Measurements from ENCODE around the gene SLIT3. TPM values are rescaled to one million over a fixed set of nuclear protein-coding genes. Genes with fewer than 3 reads are reported as not detected.

The SLIT3 gene
- total and polyA plus RNA-seq, 2 donors from 2014 or later, result 14.5 to 54.1 TPM

- FAIRE-seq (no peak), DNase-seq (no peak)
- no peak overlapping the region for H3K27ac ChIP-seq (ENCODE audit: low read depth in 2 of 2, low read length in 2 of 2)
- intact Hi-C loops (cut with DNase I), result no loop called here
- H3K36me3 ChIP-seq (ENCODE audit: control insufficient read depth in 2 of 3, insufficient read depth in 3 of 3, low read length in 3 of 3), result no peaks in the 10 kb centered on the region
- no peak overlapping the region for H3K4me3 ChIP-seq (ENCODE audit: low read length in 3 of 3)
- H3K9ac ChIP-seq (ENCODE audit: low read length in 3 of 3), result no peak overlapping the region
- TF ChIP-seq CTCF (IDR thresholded peaks at IDR 0.05; ENCODE audit: borderline replicate concordance, extremely low read depth, insufficient read depth), result no peak
- no peaks in the 10 kb centered on the region for H3K27me3 ChIP-seq (ENCODE audit: control insufficient read depth, insufficient read depth, low read length)
- H3K4me1 ChIP-seq (ENCODE audit: control insufficient read depth in 2 of 3, insufficient read depth in 2 of 3, low read depth in 1 of 3, low read length in 3 of 3), result no peaks in the 10 kb centered on the region
- no peaks in the 10 kb centered on the region for H3K9me3 ChIP-seq (ENCODE audit: control insufficient read depth in 2 of 3, insufficient read depth in 1 of 3, low read length in 3 of 3)
Observed at GRCh38 chr5:168831383-168831782, 469.6 kb downstream of the SLIT3 start.

GRCh38 chr5:168830833-168831232 is 470.1 kb downstream of the SLIT3 start:
- Histone ChIP-seq H3K27ac (ENCODE audit: low read depth in 2 of 2, low read length in 2 of 2) (no peak overlapping the region), H3K9me3 (ENCODE audit: control insufficient read depth in 2 of 3, insufficient read depth in 1 of 3, low read length in 3 of 3) (no peaks in the 10 kb centered on the region), H3K27me3 (ENCODE audit: control insufficient read depth, insufficient read depth, low read length) (no peaks in the 10 kb centered on the region), H3K9ac (ENCODE audit: low read length in 3 of 3) (no peak overlapping the region), H3K4me1 (ENCODE audit: control insufficient read depth in 2 of 3, insufficient read depth in 2 of 3, low read depth in 1 of 3, low read length in 3 of 3) (no peaks in the 10 kb centered on the region), H3K36me3 (ENCODE audit: control insufficient read depth in 2 of 3, insufficient read depth in 3 of 3, low read length in 3 of 3) (no peaks in the 10 kb centered on the region), H3K4me3 (ENCODE audit: low read length in 3 of 3) (no peak overlapping the region)
- FAIRE-seq, result no peak
- DNase-seq, result no peak
- intact Hi-C loops (cut with DNase I), result no loop called here
- TF ChIP-seq CTCF (IDR thresholded peaks at IDR 0.05; ENCODE audit: borderline replicate concordance, extremely low read depth, insufficient read depth), result no peak

- Histone ChIP-seq H3K4me3 (ENCODE audit: low read length in 3 of 3) (no peak overlapping the region), H3K9me3 (ENCODE audit: control insufficient read depth in 2 of 3, insufficient read depth in 1 of 3, low read length in 3 of 3) (no peaks in the 10 kb centered on the region), H3K27ac (ENCODE audit: low read depth in 2 of 2, low read length in 2 of 2) (no peak overlapping the region), H3K4me1 (ENCODE audit: control insufficient read depth in 2 of 3, insufficient read depth in 2 of 3, low read depth in 1 of 3, low read length in 3 of 3) (no peaks in the 10 kb centered on the region), H3K9ac (ENCODE audit: low read length in 3 of 3) (no peak overlapping the region), H3K27me3 (ENCODE audit: control insufficient read depth, insufficient read depth, low read length) (no peaks in the 10 kb centered on the region), H3K36me3 (ENCODE audit: control insufficient read depth in 2 of 3, insufficient read depth in 3 of 3, low read length in 3 of 3) (no peaks in the 10 kb centered on the region)
- FAIRE-seq, result no peak
- intact Hi-C loops (cut with DNase I), result no loop called here
- TF ChIP-seq CTCF (IDR thresholded peaks at IDR 0.05; ENCODE audit: borderline replicate concordance, extremely low read depth, insufficient read depth), result no peak
- DNase-seq, result peak in 1 of 5 donors; percentile 19
Observed at GRCh38 chr5:168829922-168830417, 471.0 kb downstream of the SLIT3 start.

GRCh38 chr5:168829044-168829443 is 471.9 kb downstream of the SLIT3 start:
- no peak for TF ChIP-seq CTCF (IDR thresholded peaks at IDR 0.05; ENCODE audit: borderline replicate concordance, extremely low read depth, insufficient read depth)
- Histone ChIP-seq H3K9ac (ENCODE audit: low read length in 3 of 3) (no peak overlapping the region), H3K4me1 (ENCODE audit: control insufficient read depth in 2 of 3, insufficient read depth in 2 of 3, low read depth in 1 of 3, low read length in 3 of 3) (no peaks in the 10 kb centered on the region), H3K27ac (ENCODE audit: low read depth in 2 of 2, low read length in 2 of 2) (no peak overlapping the region), H3K9me3 (ENCODE audit: control insufficient read depth in 2 of 3, insufficient read depth in 1 of 3, low read length in 3 of 3) (no peaks in the 10 kb centered on the region), H3K36me3 (ENCODE audit: control insufficient read depth in 2 of 3, insufficient read depth in 3 of 3, low read length in 3 of 3) (no peaks in the 10 kb centered on the region), H3K27me3 (ENCODE audit: control insufficient read depth, insufficient read depth, low read length) (no peaks in the 10 kb centered on the region), H3K4me3 (ENCODE audit: low read length in 3 of 3) (no peak overlapping the region)
- intact Hi-C loops (cut with DNase I), result no loop called here
- FAIRE-seq, result no peak
- DNase-seq, result peak in 1 of 5 donors; percentile 24
